ENCODE measurements around the gene PPP2R2C.

The PPP2R2C gene

GRCh38 chr4:6389142-6389825 lies 83.1 kb downstream of the PPP2R2C start:
- no peak overlapping the region for H3K4me3 ChIP-seq (ENCODE audit: low read depth, low read length)

GRCh38 chr4:6388713-6389112 lies 83.7 kb downstream of the PPP2R2C start:
- H3K4me3 ChIP-seq (ENCODE audit: low read depth, low read length): no peak overlapping the region
- DNase-seq (ENCODE audit: low read depth): no peak

More at GRCh38 chr4:6389142-6389825, 83.1 kb downstream of the PPP2R2C start:
- DNase-seq (ENCODE audit: low read depth): no peak

- DNase-seq (ENCODE audit: low read depth): no peak
- no peak overlapping the region for H3K4me3 ChIP-seq (ENCODE audit: low read depth, low read length)
Observed at GRCh38 chr4:6387946-6388345, 84.5 kb downstream of the PPP2R2C start.

- DNase-seq (ENCODE audit: low read depth): no peak
- no peak overlapping the region for H3K4me3 ChIP-seq (ENCODE audit: low read depth, low read length)
Observed at GRCh38 chr4:6386091-6386490, 86.3 kb downstream of the PPP2R2C start.

- DNase-seq (ENCODE audit: low read depth): no peak
- no peak overlapping the region for H3K4me3 ChIP-seq (ENCODE audit: low read depth, low read length)
Observed at GRCh38 chr4:6385288-6385687, 87.1 kb downstream of the PPP2R2C start.

GRCh38 chr4:6384541-6384940 lies 87.9 kb downstream of the PPP2R2C start:
- no peak for DNase-seq (ENCODE audit: low read depth)

GRCh38 chr4:6383929-6384328 lies 88.5 kb downstream of the PPP2R2C start:
- H3K4me3 ChIP-seq (ENCODE audit: low read depth, low read length): no peak overlapping the region
- DNase-seq (ENCODE audit: low read depth): no peak

More at GRCh38 chr4:6384541-6384940, 87.9 kb downstream of the PPP2R2C start:
- H3K4me3 ChIP-seq (ENCODE audit: low read depth, low read length): no peak overlapping the region

- DNase-seq (ENCODE audit: low read depth): no peak
- no peak overlapping the region for H3K4me3 ChIP-seq (ENCODE audit: low read depth, low read length)
Observed at GRCh38 chr4:6383009-6383404, 89.4 kb downstream of the PPP2R2C start.

- no peak overlapping the region for H3K4me3 ChIP-seq (ENCODE audit: low read depth, low read length)
- no peak for DNase-seq (ENCODE audit: low read depth)
Observed at GRCh38 chr4:6381571-6382123, 90.8 kb downstream of the PPP2R2C start.

GRCh38 chr4:6380746-6381410 lies 91.5 kb downstream of the PPP2R2C start:
- no peak overlapping the region for H3K4me3 ChIP-seq (ENCODE audit: low read depth, low read length)
- no peak for DNase-seq (ENCODE audit: low read depth)

- DNase-seq (ENCODE audit: low read depth): no peak
Observed at GRCh38 chr4:6379767-6380745, 92.4 kb downstream of the PPP2R2C start.

GRCh38 chr4:6378493-6379445 lies 93.6 kb downstream of the PPP2R2C start:
- no peak overlapping the region for H3K4me3 ChIP-seq (ENCODE audit: low read depth, low read length)
- DNase-seq (ENCODE audit: low read depth): no peak

More at GRCh38 chr4:6379767-6380745, 92.4 kb downstream of the PPP2R2C start:
- H3K4me3 ChIP-seq (ENCODE audit: low read depth, low read length): no peak overlapping the region

- no peak overlapping the region for H3K4me3 ChIP-seq (ENCODE audit: low read depth, low read length)
- DNase-seq (ENCODE audit: low read depth): no peak
Observed at GRCh38 chr4:6377626-6378492, 94.6 kb downstream of the PPP2R2C start.

GRCh38 chr4:6375620-6376295 lies 96.7 kb downstream of the PPP2R2C start:
- no peak overlapping the region for H3K4me3 ChIP-seq (ENCODE audit: low read depth, low read length)
- no peak for DNase-seq (ENCODE audit: low read depth)

- H3K4me3 ChIP-seq (ENCODE audit: low read depth, low read length): no peak overlapping the region
- no peak for DNase-seq (ENCODE audit: low read depth)
Observed at GRCh38 chr4:6374575-6374974, 97.8 kb downstream of the PPP2R2C start.

- H3K4me3 ChIP-seq (ENCODE audit: low read depth, low read length): no peak overlapping the region
- no peak for DNase-seq (ENCODE audit: low read depth)
Observed at GRCh38 chr4:6373541-6374410, 98.6 kb downstream of the PPP2R2C start.

All from skeletal muscle cell (primary cell).